ENCODE data around the gene ANGPT4.

The ANGPT4 gene

GRCh38 chr20:921068-921467 is 4.9 kb upstream of the ANGPT4 start:
- no peak overlapping the region for H3K27ac ChIP-seq (ENCODE audit: low read depth, low read length)
- H3K9me3 ChIP-seq (ENCODE audit: control insufficient read depth in 1 of 2, low read length in 2 of 2), result no peaks in the 10 kb centered on the region
- no peak overlapping the region for H3K9ac ChIP-seq (ENCODE audit: low read depth in 1 of 2, low read length in 2 of 2)
- peaks cover 6 to 11% of the 10 kb centered on the region in 2 donors for H3K4me1 ChIP-seq (ENCODE audit: control insufficient read depth in 1 of 2, insufficient read depth in 2 of 2, low read length in 2 of 2)
- no peaks in the 10 kb centered on the region for H3K27me3 ChIP-seq (ENCODE audit: control insufficient read depth in 1 of 2, insufficient read depth in 2 of 2, low read length in 2 of 2)
- no peak overlapping the region for H3K4me3 ChIP-seq (ENCODE audit: low read depth in 1 of 2, low read length in 2 of 2)
- H3K36me3 ChIP-seq (ENCODE audit: control insufficient read depth in 1 of 2, insufficient read depth in 2 of 2, low read length in 2 of 2), result no peaks in the 10 kb centered on the region

DNA sequence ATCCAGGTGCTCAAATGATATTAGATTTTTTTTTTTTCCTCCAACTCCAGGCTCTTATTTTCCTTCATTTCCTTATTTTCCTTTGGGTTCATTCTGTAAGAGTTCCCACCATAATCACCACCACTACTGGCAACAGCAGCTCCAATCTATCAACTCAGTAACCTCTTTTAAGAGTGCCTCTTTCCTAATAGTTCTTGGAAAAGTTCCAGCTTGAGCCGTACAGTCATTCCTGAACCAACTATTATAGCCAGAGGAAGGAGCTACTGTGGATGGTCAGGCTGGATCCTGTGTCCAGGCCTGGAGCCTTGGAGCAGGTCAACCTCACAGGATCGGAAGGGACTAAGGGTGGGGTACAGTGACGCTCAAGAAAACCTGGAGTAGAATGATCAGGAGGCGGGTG is 4.2 kb upstream of the ANGPT4 start:
- Histone ChIP-seq H3K9me3 (ENCODE audit: control insufficient read depth in 1 of 2, low read length in 2 of 2) (no peaks in the 10 kb centered on the region), H3K9ac (ENCODE audit: low read depth in 1 of 2, low read length in 2 of 2) (no peak overlapping the region), H3K4me3 (ENCODE audit: low read depth in 1 of 2, low read length in 2 of 2) (no peak overlapping the region), H3K27me3 (ENCODE audit: control insufficient read depth in 1 of 2, insufficient read depth in 2 of 2, low read length in 2 of 2) (no peaks in the 10 kb centered on the region), H3K27ac (ENCODE audit: low read depth, low read length) (no peak overlapping the region), H3K36me3 (ENCODE audit: control insufficient read depth in 1 of 2, insufficient read depth in 2 of 2, low read length in 2 of 2) (no peaks in the 10 kb centered on the region), H3K4me1 (ENCODE audit: control insufficient read depth in 1 of 2, insufficient read depth in 2 of 2, low read length in 2 of 2) (peaks cover 6 to 11% of the 10 kb centered on the region in 2 donors)

GRCh38 chr20:919491-919916 is 3.4 kb upstream of the ANGPT4 start:
- H3K36me3 ChIP-seq (ENCODE audit: control insufficient read depth in 1 of 2, insufficient read depth in 2 of 2, low read length in 2 of 2), result no peaks in the 10 kb centered on the region
- H3K27ac ChIP-seq (ENCODE audit: low read depth, low read length), result no peak overlapping the region
- no peak overlapping the region for H3K9ac ChIP-seq (ENCODE audit: low read depth in 1 of 2, low read length in 2 of 2)
- H3K4me1 ChIP-seq (ENCODE audit: control insufficient read depth in 1 of 2, insufficient read depth in 2 of 2, low read length in 2 of 2), result peaks cover 3 to 5% of the 10 kb centered on the region in 2 donors
- peaks cover 0 to 2% of the 10 kb centered on the region in 2 donors for H3K27me3 ChIP-seq (ENCODE audit: control insufficient read depth in 1 of 2, insufficient read depth in 2 of 2, low read length in 2 of 2)
- H3K4me3 ChIP-seq (ENCODE audit: low read depth in 1 of 2, low read length in 2 of 2), result no peak overlapping the region
- no peaks in the 10 kb centered on the region for H3K9me3 ChIP-seq (ENCODE audit: control insufficient read depth in 1 of 2, low read length in 2 of 2)

GRCh38 chr20:917416-917815 is 1.3 kb upstream of the ANGPT4 start:
- H3K4me1 ChIP-seq (ENCODE audit: control insufficient read depth in 1 of 2, insufficient read depth in 2 of 2, low read length in 2 of 2), result no peaks in the 10 kb centered on the region
- no peak overlapping the region for H3K4me3 ChIP-seq (ENCODE audit: low read depth in 1 of 2, low read length in 2 of 2)
- H3K9me3 ChIP-seq (ENCODE audit: control insufficient read depth in 1 of 2, low read length in 2 of 2), result no peaks in the 10 kb centered on the region
- peaks cover 0 to 8% of the 10 kb centered on the region in 2 donors for H3K27me3 ChIP-seq (ENCODE audit: control insufficient read depth in 1 of 2, insufficient read depth in 2 of 2, low read length in 2 of 2)
- no peak overlapping the region for H3K9ac ChIP-seq (ENCODE audit: low read depth in 1 of 2, low read length in 2 of 2)
- no peak overlapping the region for H3K27ac ChIP-seq (ENCODE audit: low read depth, low read length)
- no peaks in the 10 kb centered on the region for H3K36me3 ChIP-seq (ENCODE audit: control insufficient read depth in 1 of 2, insufficient read depth in 2 of 2, low read length in 2 of 2)

DNA sequence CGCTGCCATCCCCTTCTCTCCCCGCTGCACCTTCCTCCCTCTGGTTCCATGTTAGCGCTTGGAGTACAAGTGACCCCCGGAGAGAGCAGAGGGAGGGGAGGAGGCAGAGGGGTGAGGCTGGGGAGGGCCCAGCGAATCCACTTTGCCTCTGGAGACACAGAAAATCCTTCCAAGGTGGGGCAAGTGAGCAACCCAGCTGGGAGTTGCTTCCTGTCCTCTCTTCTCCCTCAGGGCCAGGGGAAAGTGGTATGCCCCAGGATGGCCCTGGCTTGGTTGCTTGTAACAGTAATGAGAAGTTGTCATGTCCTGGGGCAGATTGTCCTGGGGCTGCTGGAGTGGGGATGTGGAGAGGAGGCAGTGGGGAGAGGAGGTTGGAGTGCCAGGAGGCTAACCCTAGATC is 691 bp upstream of the ANGPT4 start:
- no peak overlapping the region for H3K27ac ChIP-seq (ENCODE audit: low read depth, low read length)
- H3K27me3 ChIP-seq (ENCODE audit: control insufficient read depth in 1 of 2, insufficient read depth in 2 of 2, low read length in 2 of 2), result peaks cover 0 to 11% of the 10 kb centered on the region in 2 donors

DNA sequence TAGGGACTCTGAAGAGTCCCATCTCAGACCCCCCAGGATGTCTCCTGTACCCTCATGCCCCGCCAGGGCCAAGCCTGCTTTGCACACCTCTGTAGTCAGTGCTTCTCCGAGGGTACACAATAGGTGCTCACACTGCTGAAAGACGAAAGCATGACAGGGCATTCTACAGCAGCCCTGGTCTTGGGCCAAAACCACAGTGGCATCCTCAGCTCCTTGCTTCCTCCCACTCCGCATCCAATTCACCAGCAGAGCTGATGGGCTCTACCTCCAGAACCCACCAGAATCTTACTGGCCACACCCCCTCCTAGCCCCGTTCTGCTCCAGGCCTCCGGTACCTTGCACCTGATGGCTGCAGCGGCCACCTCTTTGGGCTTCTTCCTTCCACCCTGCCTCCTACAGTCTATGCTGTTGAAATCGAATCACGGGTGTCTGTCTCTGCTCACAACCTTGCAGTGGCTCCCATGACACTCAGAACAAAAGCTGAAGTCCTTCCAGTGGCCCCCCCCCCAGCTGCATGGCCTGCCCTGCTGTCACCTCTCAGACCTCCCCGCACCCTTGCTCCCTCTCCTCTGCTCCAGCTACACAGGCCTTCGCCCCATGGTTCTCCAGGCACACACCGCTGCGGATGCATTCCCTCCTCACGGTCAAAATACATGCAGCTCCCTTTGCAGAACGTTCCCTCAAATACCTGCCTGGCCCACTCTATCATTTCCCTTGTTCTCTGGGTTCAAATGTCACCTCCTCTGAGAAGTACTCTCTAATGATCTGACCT is 1.2 kb downstream of the ANGPT4 start:
- Histone ChIP-seq H3K36me3 (ENCODE audit: control insufficient read depth in 1 of 2, insufficient read depth in 2 of 2, low read length in 2 of 2) (no peaks in the 10 kb centered on the region), H3K27ac (ENCODE audit: low read depth, low read length) (no peak overlapping the region), H3K27me3 (ENCODE audit: control insufficient read depth in 1 of 2, insufficient read depth in 2 of 2, low read length in 2 of 2) (peaks cover 0 to 11% of the 10 kb centered on the region in 2 donors), H3K4me1 (ENCODE audit: control insufficient read depth in 1 of 2, insufficient read depth in 2 of 2, low read length in 2 of 2) (no peaks in the 10 kb centered on the region), H3K4me3 (ENCODE audit: low read depth in 1 of 2, low read length in 2 of 2) (no peak overlapping the region), H3K9me3 (ENCODE audit: control insufficient read depth in 1 of 2, low read length in 2 of 2) (no peaks in the 10 kb centered on the region), H3K9ac (ENCODE audit: low read depth in 1 of 2, low read length in 2 of 2) (no peak overlapping the region)

More for the DNA sequence above, 691 bp upstream of the ANGPT4 start:
- Histone ChIP-seq H3K9me3 (ENCODE audit: control insufficient read depth in 1 of 2, low read length in 2 of 2) (no peaks in the 10 kb centered on the region), H3K4me3 (ENCODE audit: low read depth in 1 of 2, low read length in 2 of 2) (no peak overlapping the region), H3K4me1 (ENCODE audit: control insufficient read depth in 1 of 2, insufficient read depth in 2 of 2, low read length in 2 of 2) (no peaks in the 10 kb centered on the region), H3K36me3 (ENCODE audit: control insufficient read depth in 1 of 2, insufficient read depth in 2 of 2, low read length in 2 of 2) (no peaks in the 10 kb centered on the region), H3K9ac (ENCODE audit: low read depth in 1 of 2, low read length in 2 of 2) (no peak overlapping the region)

DNA sequence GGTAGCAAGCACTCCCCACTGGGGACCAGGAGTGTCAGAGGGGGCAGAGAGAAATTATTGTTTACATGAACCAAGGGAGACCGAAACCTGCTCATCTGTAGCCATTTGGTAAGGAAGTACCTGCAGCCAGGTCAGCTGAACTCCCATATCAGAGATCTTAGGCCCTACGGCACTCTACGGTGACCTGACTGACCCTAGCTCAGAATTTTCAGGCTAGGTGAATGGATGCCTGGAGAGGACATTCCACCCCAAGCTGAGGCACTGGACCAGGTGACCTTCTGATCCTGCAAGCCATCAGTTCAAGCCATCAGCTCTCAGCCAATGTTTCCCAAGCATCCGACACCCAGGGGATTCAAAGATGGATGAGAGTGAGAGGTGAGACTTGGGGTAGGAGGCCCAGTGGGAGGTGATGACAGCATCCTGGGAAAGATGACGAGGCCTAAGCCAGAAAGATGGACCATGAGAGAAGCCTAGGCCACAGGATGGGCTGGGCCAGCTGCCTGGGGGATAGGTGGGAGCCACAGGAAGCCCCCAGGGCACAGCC is 2.8 kb downstream of the ANGPT4 start:
- no peaks in the 10 kb centered on the region for H3K36me3 ChIP-seq (ENCODE audit: control insufficient read depth in 1 of 2, insufficient read depth in 2 of 2, low read length in 2 of 2)
- H3K9me3 ChIP-seq (ENCODE audit: control insufficient read depth in 1 of 2, low read length in 2 of 2), result no peaks in the 10 kb centered on the region
- no peak overlapping the region for H3K9ac ChIP-seq (ENCODE audit: low read depth in 1 of 2, low read length in 2 of 2)
- H3K4me3 ChIP-seq (ENCODE audit: low read depth in 1 of 2, low read length in 2 of 2), result no peak overlapping the region
- H3K27me3 ChIP-seq (ENCODE audit: control insufficient read depth in 1 of 2, insufficient read depth in 2 of 2, low read length in 2 of 2), result peaks cover 0 to 11% of the 10 kb centered on the region in 2 donors
- no peak overlapping the region for H3K27ac ChIP-seq (ENCODE audit: low read depth, low read length)
- H3K4me1 ChIP-seq (ENCODE audit: control insufficient read depth in 1 of 2, insufficient read depth in 2 of 2, low read length in 2 of 2), result no peaks in the 10 kb centered on the region

GRCh38 chr20:911882-912600 is 4.1 kb downstream of the ANGPT4 start:
- peaks cover 0 to 11% of the 10 kb centered on the region in 2 donors for H3K27me3 ChIP-seq (ENCODE audit: control insufficient read depth in 1 of 2, insufficient read depth in 2 of 2, low read length in 2 of 2)
- H3K36me3 ChIP-seq (ENCODE audit: control insufficient read depth in 1 of 2, insufficient read depth in 2 of 2, low read length in 2 of 2), result no peaks in the 10 kb centered on the region
- no peaks in the 10 kb centered on the region for H3K9me3 ChIP-seq (ENCODE audit: control insufficient read depth in 1 of 2, low read length in 2 of 2)
- no peak overlapping the region for H3K27ac ChIP-seq (ENCODE audit: low read depth, low read length)
- no peaks in the 10 kb centered on the region for H3K4me1 ChIP-seq (ENCODE audit: control insufficient read depth in 1 of 2, insufficient read depth in 2 of 2, low read length in 2 of 2)
- H3K4me3 ChIP-seq (ENCODE audit: low read depth in 1 of 2, low read length in 2 of 2), result no peak overlapping the region
- no peak overlapping the region for H3K9ac ChIP-seq (ENCODE audit: low read depth in 1 of 2, low read length in 2 of 2)

- Histone ChIP-seq H3K4me1 (ENCODE audit: control insufficient read depth in 1 of 2, insufficient read depth in 2 of 2, low read length in 2 of 2) (no peaks in the 10 kb centered on the region), H3K9ac (ENCODE audit: low read depth in 1 of 2, low read length in 2 of 2) (no peak overlapping the region), H3K36me3 (ENCODE audit: control insufficient read depth in 1 of 2, insufficient read depth in 2 of 2, low read length in 2 of 2) (no peaks in the 10 kb centered on the region), H3K27me3 (ENCODE audit: control insufficient read depth in 1 of 2, insufficient read depth in 2 of 2, low read length in 2 of 2) (peaks cover 0 to 11% of the 10 kb centered on the region in 2 donors), H3K9me3 (ENCODE audit: control insufficient read depth in 1 of 2, low read length in 2 of 2) (no peaks in the 10 kb centered on the region), H3K4me3 (ENCODE audit: low read depth in 1 of 2, low read length in 2 of 2) (no peak overlapping the region), H3K27ac (ENCODE audit: low read depth, low read length) (no peak overlapping the region)
Observed at GRCh38 chr20:910870-911770, 5.0 kb downstream of the ANGPT4 start.
